HEK293T (cell line): ENCODE results near the gene HCRTR1.

Experiments used
- BHLHE40 ChIP-seq: fragments of 450-650 bp; IDR thresholded peaks from 2 replicates; pipeline ENCODE4 v1.6.1; 2016; ENCODE audit warnings: mild to moderate bottlenecking, moderate library complexity, borderline replicate concordance
- ELF4 ChIP-seq: fragments of 450-650 bp; IDR thresholded peaks from 2 replicates; pipeline ENCODE4 v1.6.1; 2017; ENCODE audit warnings: antibody characterized with exemption
- FOXM1 ChIP-seq: fragments of 450-650 bp; IDR thresholded peaks from 2 replicates; pipeline ENCODE4 v1.6.1; 2017; ENCODE audit warnings: mild to moderate bottlenecking, borderline replicate concordance
- HDGF ChIP-seq: fragments of 450-650 bp; IDR thresholded peaks from 2 replicates; pipeline ENCODE4 v1.6.1; 2017; ENCODE audit warnings: antibody characterized with exemption, borderline replicate concordance
- LEF1 ChIP-seq: fragments of 450-650 bp; IDR thresholded peaks from 2 replicates; pipeline ENCODE4 v1.6.1; 2017; ENCODE audit warnings: mild to moderate bottlenecking, borderline replicate concordance
- NFRKB ChIP-seq: fragments of 450-650 bp; IDR thresholded peaks from 2 replicates; pipeline ENCODE4 v1.6.1; 2016; ENCODE audit warnings: mild to moderate bottlenecking, moderate library complexity
- SP1 ChIP-seq: fragments of 450-650 bp; IDR thresholded peaks from 2 replicates; pipeline ENCODE4 v1.6.1; 2017
- SUZ12 ChIP-seq: fragments of 450-650 bp; IDR thresholded peaks from 2 replicates; pipeline ENCODE4 v1.6.1; 2016; ENCODE audit warnings: mild to moderate bottlenecking
- ZNF384 ChIP-seq: fragments of 450-650 bp; IDR thresholded peaks from 2 replicates; pipeline ENCODE4 v1.6.1; 2016
- TF ChIP-seq, protein P1 (sequence below): fragments of 450-650 bp; IDR thresholded peaks from 2 replicates; pipeline ENCODE4 v1.6.1; 2016

DNA sequence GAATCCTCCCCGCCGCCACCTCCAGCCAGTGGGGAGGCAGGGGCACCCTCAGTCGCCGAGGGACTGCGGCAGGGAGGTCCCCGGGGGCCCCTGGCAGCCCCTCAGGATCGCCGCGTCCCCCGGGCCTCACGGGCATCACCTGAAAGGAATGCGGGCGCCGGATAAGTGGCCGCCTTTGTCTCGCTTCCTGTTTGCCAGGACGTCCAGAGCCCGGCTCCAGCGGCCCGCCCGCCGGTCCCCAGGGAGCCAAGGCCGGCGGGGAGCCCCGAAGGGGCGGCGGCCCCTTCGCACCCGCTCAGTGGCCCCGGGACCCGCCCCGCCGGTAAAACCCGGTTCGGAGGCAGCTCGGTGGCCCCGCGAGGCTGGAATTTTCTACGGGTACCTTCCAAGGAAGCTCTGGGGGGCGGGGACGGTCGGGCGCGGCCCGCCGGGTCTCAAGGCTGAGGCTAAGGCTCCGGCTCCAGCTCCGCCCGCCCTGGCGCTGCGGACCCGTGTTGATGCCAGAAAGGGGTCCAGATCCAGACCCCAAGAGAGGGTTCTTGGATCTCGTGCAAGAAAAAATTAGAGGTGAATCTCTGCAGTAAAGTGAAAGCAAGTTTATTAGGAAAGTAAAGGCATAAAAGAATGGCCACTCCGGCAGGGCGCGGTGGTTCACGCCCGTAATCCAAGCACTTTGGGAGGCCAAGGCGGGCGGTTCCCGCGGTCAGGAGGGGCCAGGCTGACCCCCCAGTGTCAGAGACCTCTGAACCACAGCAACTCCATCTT, 28.6 kb upstream of the HCRTR1 start:
- no peak for TF ChIP-seq HDGF
- no peak for TF ChIP-seq SP1
- no peak for TF ChIP-seq BHLHE40
- no peak for TF ChIP-seq ZNF384
- TF ChIP-seq ELF4, result no peak
- no peak for TF ChIP-seq NFRKB
- no peak for TF ChIP-seq FOXM1
- no peak for TF ChIP-seq SUZ12
- TF ChIP-seq, protein P1, sequence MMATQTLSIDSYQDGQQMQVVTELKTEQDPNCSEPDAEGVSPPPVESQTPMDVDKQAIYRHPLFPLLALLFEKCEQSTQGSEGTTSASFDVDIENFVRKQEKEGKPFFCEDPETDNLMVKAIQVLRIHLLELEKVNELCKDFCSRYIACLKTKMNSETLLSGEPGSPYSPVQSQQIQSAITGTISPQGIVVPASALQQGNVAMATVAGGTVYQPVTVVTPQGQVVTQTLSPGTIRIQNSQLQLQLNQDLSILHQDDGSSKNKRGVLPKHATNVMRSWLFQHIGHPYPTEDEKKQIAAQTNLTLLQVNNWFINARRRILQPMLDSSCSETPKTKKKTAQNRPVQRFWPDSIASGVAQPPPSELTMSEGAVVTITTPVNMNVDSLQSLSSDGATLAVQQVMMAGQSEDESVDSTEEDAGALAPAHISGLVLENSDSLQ, result no peak
- TF ChIP-seq LEF1, result no peak
